PC-9 (cell line): Measurements from ENCODE around the gene MAPK1. TPM values are rescaled to one million over a fixed set of nuclear protein-coding genes. Genes with fewer than 3 reads are reported as not detected.
"Not testable (repeated sequence)": the region's sequence is repeated elsewhere in the genome, so short reads cannot be mapped to it uniquely, and the experiment has no call there.

ENCODE experiments used
- BruUV-seq: library from RNA; stranded (reverse); fragments of 400-500 nt; replicated peaks from 2 replicates; lab custom pipeline; 2021; lab: Mats Ljungman, UMichigan
- CTCF ChIA-PET: fragments of 300-600 bp; sonication (Branson Sonifier 250); formaldehyde crosslinking; loops from one replicate; lab custom pipeline; 2022; ENCODE audit warnings: antibody characterized with exemption; lab: Charles Lee
- POLR2A ChIA-PET: fragments of 300-600 bp; sonication (Branson Sonifier 250); formaldehyde crosslinking; loops from one replicate; lab custom pipeline; 2022; ENCODE audit warnings: antibody characterized with exemption; ENCODE audit not compliant: unreplicated experiment; lab: Charles Lee
- DNase-seq, 2 experiments: peaks; one replicate each; pipeline versions ENCODE4 v3.0.0 to v3.0.0-alpha.2; 2015 to 2022; ENCODE audit warnings: mixed read lengths in 1 of 2
- H2AFZ ChIP-seq: fragments of 200-600 bp; sonication (generic); 2 replicates; pipeline ENCODE4 v1.8.1; 2017; ENCODE audit warnings: antibody characterized with exemption
- H3F3A ChIP-seq: fragments of 200-600 bp; sonication (generic); 2 replicates; pipeline ENCODE4 v1.8.1; 2017; ENCODE audit warnings: antibody characterized with exemption, mild to moderate bottlenecking, low read depth; ENCODE audit not compliant: insufficient read depth
- H3K27ac ChIP-seq: fragments of 200-600 bp; sonication (generic); 2 replicates; pipeline ENCODE4 v1.6.1; 2016; ENCODE audit warnings: mixed run types
- H3K27me3 ChIP-seq: fragments of 200-600 bp; sonication (generic); 2 replicates; pipeline ENCODE4 v1.6.1; 2016; ENCODE audit warnings: low read depth, mixed run types; ENCODE audit not compliant: insufficient read depth
- H3K36me3 ChIP-seq: fragments of 200-600 bp; sonication (generic); 2 replicates; pipeline ENCODE4 v1.6.1; 2016; ENCODE audit warnings: low read depth, mixed run types
- H3K4me1 ChIP-seq: fragments of 200-600 bp; sonication (generic); replicated peaks from 2 replicates; pipeline ENCODE4 v1.6.1; 2016; ENCODE audit warnings: mixed run types; ENCODE audit not compliant: insufficient read depth
- H3K4me2 ChIP-seq: fragments of 200-600 bp; sonication (generic); 2 replicates; pipeline ENCODE4 v1.6.1; 2017; ENCODE audit warnings: mixed run types
- H3K4me3 ChIP-seq: fragments of 200-600 bp; sonication (generic); 2 replicates; pipeline ENCODE4 v1.6.1; 2016; ENCODE audit warnings: mixed run types
- H3K79me2 ChIP-seq: fragments of 200-600 bp; sonication (generic); 2 replicates; pipeline ENCODE4 v1.6.1; 2017; ENCODE audit warnings: low read depth, mixed run types
- H3K9me2 ChIP-seq: fragments of 200-600 bp; sonication (generic); 2 replicates; pipeline ENCODE4 v1.8.1; 2017; ENCODE audit warnings: mild to moderate bottlenecking; ENCODE audit not compliant: insufficient read depth
- H3K9me3 ChIP-seq: fragments of 200-600 bp; sonication (generic); 2 replicates; pipeline ENCODE4 v1.8.1; 2016; ENCODE audit warnings: low read depth; ENCODE audit not compliant: insufficient read depth
- H4K20me1 ChIP-seq: fragments of 200-600 bp; sonication (generic); 2 replicates; pipeline ENCODE4 v1.8.1; 2017; ENCODE audit not compliant: insufficient read depth
- EZH2 ChIP-seq: fragments of 200-600 bp; sonication (generic); IDR thresholded peaks from 2 replicates; pipeline ENCODE4 v1.8.0; 2017; ENCODE audit warnings: antibody characterized with exemption, low read depth
- intact Hi-C: fragments of 100-400 bp; cut with micrococcal nuclease; formaldehyde crosslinking; loops from one replicate; pipeline ENCODE4 v1.10.0; 2022; ENCODE audit not compliant: unreplicated experiment
- total RNA-seq: library from RNA; stranded (reverse); gene quantifications from 2 replicates; pipeline ENCODE4 v1.2.3, GENCODE V29; 2021
- TF ChIP-seq, protein P1 (sequence below): fragments of 200-600 bp; sonication (generic); conservative IDR thresholded peaks from 2 replicates; pipeline ENCODE4 v1.6.1; 2017; ENCODE audit warnings: mixed run types, antibody characterized with exemption, mild to moderate bottlenecking, moderate library complexity

MAPK1 gene
- total RNA-seq, 1 experiment from 2014 or later: 82.8 TPM

DNA sequence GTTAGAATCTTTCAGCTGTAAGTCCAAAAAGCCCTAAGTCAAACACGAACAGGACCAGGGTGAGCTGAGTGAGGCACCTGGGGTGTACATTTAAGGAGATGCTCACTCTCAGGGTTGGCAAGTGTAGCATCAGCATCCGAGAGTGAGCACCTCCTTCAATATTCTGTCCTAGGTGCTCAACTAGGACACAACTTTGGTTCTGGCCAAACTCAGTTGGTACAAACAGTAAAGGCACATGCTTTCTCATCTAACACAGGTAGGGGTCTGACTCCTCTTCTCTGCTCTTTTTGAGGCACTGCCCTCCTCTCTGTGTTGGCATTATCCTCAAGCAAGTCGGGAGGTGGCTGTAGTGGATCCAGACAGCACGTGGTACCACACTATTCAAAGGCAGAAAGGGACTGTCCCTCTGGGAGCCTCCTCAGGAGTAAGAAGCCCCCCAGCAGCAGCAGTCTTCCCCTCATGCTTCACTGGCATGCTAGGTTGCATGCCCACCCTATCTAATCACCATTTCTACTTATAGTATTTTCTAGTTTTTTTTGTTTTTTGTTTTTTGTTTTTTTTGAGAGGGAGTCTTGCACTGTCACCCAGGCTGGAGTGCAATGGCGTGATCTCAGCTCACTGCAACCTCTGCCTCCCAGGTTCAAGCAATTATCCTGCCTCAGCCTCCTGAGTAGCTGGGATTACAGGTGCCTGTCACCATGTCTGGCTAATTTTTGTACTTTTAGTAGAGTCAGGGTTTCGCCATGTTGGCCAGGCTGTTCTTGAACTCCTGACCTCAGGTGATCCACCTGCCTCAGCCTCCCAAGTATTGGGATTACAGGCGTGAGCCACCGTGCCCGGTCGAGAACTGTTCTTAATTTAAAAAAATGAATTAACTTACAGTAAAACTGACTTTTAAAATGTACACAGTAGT lies 14.7 kb upstream of the MAPK1 start:
- Histone ChIP-seq H3K27me3 (no peaks in the 10 kb centered on the region), H3F3A (no peaks in the 10 kb centered on the region), H3K36me3 (no peaks in the 10 kb centered on the region), H3K4me1 (no peaks in the 10 kb centered on the region), H3K4me2 (no peak overlapping the region), H3K79me2 (no peaks in the 10 kb centered on the region), H2AFZ (no peak overlapping the region), H4K20me1 (no peaks in the 10 kb centered on the region), H3K27ac (no peak overlapping the region), H3K9me3 (no peaks in the 10 kb centered on the region), H3K9me2 (no peaks in the 10 kb centered on the region), H3K4me3 (no peak overlapping the region)
- no TSS peak for BruUV-seq
- ChIA-PET POLR2A (no interaction called here), CTCF (no interaction called here)
- TF ChIP-seq, protein P1, sequence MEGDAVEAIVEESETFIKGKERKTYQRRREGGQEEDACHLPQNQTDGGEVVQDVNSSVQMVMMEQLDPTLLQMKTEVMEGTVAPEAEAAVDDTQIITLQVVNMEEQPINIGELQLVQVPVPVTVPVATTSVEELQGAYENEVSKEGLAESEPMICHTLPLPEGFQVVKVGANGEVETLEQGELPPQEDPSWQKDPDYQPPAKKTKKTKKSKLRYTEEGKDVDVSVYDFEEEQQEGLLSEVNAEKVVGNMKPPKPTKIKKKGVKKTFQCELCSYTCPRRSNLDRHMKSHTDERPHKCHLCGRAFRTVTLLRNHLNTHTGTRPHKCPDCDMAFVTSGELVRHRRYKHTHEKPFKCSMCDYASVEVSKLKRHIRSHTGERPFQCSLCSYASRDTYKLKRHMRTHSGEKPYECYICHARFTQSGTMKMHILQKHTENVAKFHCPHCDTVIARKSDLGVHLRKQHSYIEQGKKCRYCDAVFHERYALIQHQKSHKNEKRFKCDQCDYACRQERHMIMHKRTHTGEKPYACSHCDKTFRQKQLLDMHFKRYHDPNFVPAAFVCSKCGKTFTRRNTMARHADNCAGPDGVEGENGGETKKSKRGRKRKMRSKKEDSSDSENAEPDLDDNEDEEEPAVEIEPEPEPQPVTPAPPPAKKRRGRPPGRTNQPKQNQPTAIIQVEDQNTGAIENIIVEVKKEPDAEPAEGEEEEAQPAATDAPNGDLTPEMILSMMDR: no peak
- TF ChIP-seq EZH2: no peak
- DNase-seq: no peak
- intact Hi-C loops: no loop called here

DNA sequence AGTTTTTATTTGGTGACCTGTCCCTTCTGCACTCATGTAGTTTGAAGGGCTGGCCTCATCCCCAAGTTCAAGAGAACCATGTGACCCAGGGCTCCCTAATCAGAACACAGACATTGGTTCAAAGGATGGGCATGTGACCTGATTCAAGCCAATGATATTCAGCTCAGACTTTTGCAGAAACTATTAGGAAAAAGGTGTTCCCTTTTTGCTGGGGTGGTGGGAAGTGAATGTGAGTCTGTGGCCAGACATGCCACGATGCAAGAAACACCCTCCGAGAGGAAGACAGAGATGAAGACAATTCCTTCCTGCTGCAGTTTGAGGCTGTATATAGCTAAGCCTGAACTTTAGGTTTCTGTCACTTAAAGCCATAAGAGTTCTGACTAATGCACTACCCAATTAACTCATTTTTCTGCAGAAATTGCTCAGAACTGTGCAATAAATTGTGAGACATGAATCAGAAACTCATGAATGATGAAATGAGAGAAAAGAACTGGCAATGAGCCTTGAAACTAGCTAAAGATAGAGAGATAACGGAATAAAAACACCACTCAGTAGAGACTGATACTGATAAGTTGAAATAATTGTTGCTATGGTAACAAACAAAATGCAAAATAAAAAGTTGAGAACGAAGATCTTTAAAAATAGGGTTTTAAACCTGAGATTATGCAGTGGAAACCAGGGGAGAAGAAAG lies 9.2 kb upstream of the MAPK1 start:
- no peaks in the 10 kb centered on the region for H3K9me2 ChIP-seq
- H3K4me2 ChIP-seq: no peak overlapping the region
- intact Hi-C loops: no loop called here
- POLR2A ChIA-PET: no interaction called here
- H3K27me3 ChIP-seq: no peaks in the 10 kb centered on the region
- DNase-seq: no peak
- H3K27ac ChIP-seq: peak overlapping the region; percentile 9; the same call in 1 of the 2 replicates
- BruUV-seq: no TSS peak
- no peaks in the 10 kb centered on the region for H4K20me1 ChIP-seq
- TF ChIP-seq EZH2: no peak
- TF ChIP-seq, protein P1: no peak
- no peaks in the 10 kb centered on the region for H3K79me2 ChIP-seq
- no peaks in the 10 kb centered on the region for H3F3A ChIP-seq
- H2AFZ ChIP-seq: no peak overlapping the region
- H3K4me1 ChIP-seq: no peaks in the 10 kb centered on the region
- H3K9me3 ChIP-seq: no peaks in the 10 kb centered on the region
- CTCF ChIA-PET: no interaction called here
- H3K36me3 ChIP-seq: no peaks in the 10 kb centered on the region
- no peak overlapping the region for H3K4me3 ChIP-seq

DNA sequence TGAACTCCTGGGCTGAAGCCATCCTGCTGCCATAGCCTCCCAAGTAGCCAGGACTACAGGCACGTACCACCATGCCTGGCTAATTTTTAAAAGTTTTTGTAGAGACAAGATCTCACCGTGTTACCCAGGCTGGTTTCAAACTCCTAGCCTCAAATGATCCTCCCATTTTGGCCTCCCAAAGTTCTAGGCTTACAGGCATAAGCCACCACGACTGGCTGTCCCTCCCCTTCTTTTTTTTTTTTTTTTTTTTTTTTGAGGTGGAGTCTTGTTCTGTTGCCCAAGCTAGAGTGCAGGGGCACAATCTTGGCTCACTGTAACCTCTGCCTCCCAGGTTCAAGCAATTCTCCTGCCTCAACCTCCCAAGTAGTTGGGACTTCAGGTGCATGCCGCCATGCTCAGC lies 7.5 kb upstream of the MAPK1 start:
- H3K9me3 ChIP-seq, H3K9me2 ChIP-seq, POLR2A ChIA-PET, intact Hi-C loops, H3K4me3 ChIP-seq, H3K27ac ChIP-seq, H3K4me1 ChIP-seq, H3K4me2 ChIP-seq, H3F3A ChIP-seq, BruUV-seq, H2AFZ ChIP-seq, H3K27me3 ChIP-seq, CTCF ChIA-PET, H3K79me2 ChIP-seq, H4K20me1 ChIP-seq, H3K36me3 ChIP-seq, DNase-seq: not testable (repeated sequence)
